Measurements from ENCODE around the gene LRRFIP1.

LRRFIP1 gene

DNA sequence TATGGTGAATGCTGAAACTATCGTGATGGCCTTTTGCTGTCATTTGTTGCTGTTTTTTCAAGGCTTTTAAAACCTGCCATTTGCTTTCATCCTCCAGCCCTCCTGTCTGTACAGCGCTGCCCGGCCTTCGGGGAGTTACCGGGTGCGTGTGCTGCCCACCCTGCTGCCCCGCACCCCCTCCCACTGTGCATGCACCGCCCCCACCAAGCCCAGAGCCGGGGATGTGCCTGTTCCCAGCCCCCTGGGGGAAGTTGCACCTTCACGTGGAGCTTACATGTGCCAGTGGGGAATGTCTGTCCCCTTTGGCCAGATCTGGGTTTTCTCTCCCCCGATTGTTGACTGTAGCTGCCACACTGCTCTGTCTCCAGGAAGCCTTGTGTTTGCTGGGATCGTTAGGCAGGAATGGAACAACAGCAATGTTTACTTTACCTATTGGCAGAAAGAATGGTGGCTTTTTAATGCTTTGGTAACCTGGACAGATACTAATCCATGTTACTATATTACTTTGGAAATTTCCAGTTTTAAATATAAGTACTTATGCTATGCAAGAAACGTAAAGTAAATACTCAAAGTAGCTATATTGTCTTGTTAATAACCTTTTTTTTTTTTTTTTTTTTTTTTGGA is 106.4 kb downstream of the LRRFIP1 start:
- no peak overlapping the region for H3K4me3 ChIP-seq (ENCODE audit: low read depth, low read length)
- DNase-seq (ENCODE audit: low read depth) = no peak
- TF ChIP-seq, protein P1, sequence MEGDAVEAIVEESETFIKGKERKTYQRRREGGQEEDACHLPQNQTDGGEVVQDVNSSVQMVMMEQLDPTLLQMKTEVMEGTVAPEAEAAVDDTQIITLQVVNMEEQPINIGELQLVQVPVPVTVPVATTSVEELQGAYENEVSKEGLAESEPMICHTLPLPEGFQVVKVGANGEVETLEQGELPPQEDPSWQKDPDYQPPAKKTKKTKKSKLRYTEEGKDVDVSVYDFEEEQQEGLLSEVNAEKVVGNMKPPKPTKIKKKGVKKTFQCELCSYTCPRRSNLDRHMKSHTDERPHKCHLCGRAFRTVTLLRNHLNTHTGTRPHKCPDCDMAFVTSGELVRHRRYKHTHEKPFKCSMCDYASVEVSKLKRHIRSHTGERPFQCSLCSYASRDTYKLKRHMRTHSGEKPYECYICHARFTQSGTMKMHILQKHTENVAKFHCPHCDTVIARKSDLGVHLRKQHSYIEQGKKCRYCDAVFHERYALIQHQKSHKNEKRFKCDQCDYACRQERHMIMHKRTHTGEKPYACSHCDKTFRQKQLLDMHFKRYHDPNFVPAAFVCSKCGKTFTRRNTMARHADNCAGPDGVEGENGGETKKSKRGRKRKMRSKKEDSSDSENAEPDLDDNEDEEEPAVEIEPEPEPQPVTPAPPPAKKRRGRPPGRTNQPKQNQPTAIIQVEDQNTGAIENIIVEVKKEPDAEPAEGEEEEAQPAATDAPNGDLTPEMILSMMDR (IDR thresholded peaks at IDR 0.05; ENCODE audit: insufficient read depth, low read depth, low read length, missing control alignments) = no peak

GRCh38 chr2:237734905-237735623 is 107.7 kb downstream of the LRRFIP1 start:
- TF ChIP-seq, protein P1 (IDR thresholded peaks at IDR 0.05; ENCODE audit: insufficient read depth, low read depth, low read length, missing control alignments) = no peak
- H3K4me3 ChIP-seq (ENCODE audit: low read depth, low read length) = no peak overlapping the region
- no peak for DNase-seq (ENCODE audit: low read depth)

GRCh38 chr2:237735798-237736197 is 108.4 kb downstream of the LRRFIP1 start:
- no peak overlapping the region for H3K4me3 ChIP-seq (ENCODE audit: low read depth, low read length)
- TF ChIP-seq, protein P1 (IDR thresholded peaks at IDR 0.05; ENCODE audit: insufficient read depth, low read depth, low read length, missing control alignments) = no peak
- DNase-seq (ENCODE audit: low read depth) = no peak

GRCh38 chr2:237736783-237737182 is 109.4 kb downstream of the LRRFIP1 start:
- TF ChIP-seq, protein P1 (IDR thresholded peaks at IDR 0.05; ENCODE audit: insufficient read depth, low read depth, low read length, missing control alignments) = no peak
- DNase-seq (ENCODE audit: low read depth) = no peak
- no peak overlapping the region for H3K4me3 ChIP-seq (ENCODE audit: low read depth, low read length)

DNA sequence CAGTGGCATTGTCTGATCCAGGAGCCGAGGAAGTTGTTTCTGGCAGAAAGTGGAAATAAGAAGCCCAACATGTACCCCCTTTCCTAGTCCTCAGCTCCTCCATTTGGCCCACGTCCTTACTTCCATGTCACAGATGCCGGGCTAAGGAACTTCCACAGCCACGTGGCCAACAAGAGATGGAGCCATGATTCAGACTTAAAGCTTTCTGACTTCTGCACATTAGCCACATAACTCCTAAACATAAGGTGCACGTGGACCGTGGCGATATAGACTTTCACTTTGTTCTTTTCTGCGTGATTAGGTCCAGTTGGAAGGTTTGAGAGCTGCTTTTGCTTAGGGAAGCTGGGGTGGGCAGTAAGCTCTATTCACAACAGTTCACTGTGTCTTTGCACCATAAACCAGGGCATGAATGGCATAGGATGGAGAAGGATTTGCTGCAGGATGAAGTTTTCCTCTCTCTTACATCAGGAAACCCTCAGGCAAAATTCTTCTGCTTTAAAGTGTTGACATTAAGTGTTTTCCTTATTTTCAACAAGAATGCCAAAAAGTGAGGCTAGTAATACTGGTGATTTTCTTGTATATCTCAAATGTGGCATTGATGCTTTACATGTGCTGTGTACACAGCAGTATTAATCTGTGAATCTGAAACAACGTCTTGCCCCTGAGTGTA is 109.9 kb downstream of the LRRFIP1 start:
- TF ChIP-seq, protein P1 (IDR thresholded peaks at IDR 0.05; ENCODE audit: insufficient read depth, low read depth, low read length, missing control alignments) = no peak

DNA sequence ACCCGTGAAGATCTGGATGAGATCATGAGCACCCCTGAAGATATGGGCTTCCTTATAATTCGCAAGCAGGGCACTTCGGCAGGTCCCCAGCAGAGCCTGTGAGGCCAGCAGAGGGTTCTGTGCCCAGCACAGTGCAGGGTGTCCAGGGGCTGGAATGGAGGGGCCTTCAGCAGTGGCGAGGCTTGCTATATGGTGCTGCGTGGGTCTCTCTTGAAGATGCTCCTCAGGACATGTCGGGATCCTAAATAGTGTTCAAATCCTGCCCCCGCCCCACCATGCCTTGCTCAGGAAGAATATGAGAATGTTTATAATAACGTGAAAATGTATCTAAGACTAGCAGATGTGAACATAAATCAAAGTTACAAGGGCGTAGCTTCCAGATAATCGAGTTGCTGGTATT is 110.9 kb downstream of the LRRFIP1 start:
- TF ChIP-seq, protein P1 (IDR thresholded peaks at IDR 0.05; ENCODE audit: insufficient read depth, low read depth, low read length, missing control alignments) = no peak
- DNase-seq (ENCODE audit: low read depth) = no peak
- H3K4me3 ChIP-seq (ENCODE audit: low read depth, low read length) = no peak overlapping the region

More for the DNA sequence above, 109.9 kb downstream of the LRRFIP1 start:
- no peak overlapping the region for H3K4me3 ChIP-seq (ENCODE audit: low read depth, low read length)
- no peak for DNase-seq (ENCODE audit: low read depth)
